Stimulated activated CD8-positive, alpha-beta memory T cell treated with anti-CD3 and anti-CD28 coated beads, Interleukin-12 subunit alpha, Interleukin-12 subunit beta, amount 100 ng/mL, for 24 hours (primary cell): ENCODE data around the gene ACSF3.
"Not testable (repeated sequence)": the region's sequence is repeated elsewhere in the genome, so short reads cannot be mapped to it uniquely, and the experiment has no call there.

ENCODE experiments used
- DNase-seq: peaks from one replicate; pipeline ENCODE4 v3.0.0-alpha.2; 2020; ENCODE audit errors: extremely low read depth

ACSF3 gene

DNA sequence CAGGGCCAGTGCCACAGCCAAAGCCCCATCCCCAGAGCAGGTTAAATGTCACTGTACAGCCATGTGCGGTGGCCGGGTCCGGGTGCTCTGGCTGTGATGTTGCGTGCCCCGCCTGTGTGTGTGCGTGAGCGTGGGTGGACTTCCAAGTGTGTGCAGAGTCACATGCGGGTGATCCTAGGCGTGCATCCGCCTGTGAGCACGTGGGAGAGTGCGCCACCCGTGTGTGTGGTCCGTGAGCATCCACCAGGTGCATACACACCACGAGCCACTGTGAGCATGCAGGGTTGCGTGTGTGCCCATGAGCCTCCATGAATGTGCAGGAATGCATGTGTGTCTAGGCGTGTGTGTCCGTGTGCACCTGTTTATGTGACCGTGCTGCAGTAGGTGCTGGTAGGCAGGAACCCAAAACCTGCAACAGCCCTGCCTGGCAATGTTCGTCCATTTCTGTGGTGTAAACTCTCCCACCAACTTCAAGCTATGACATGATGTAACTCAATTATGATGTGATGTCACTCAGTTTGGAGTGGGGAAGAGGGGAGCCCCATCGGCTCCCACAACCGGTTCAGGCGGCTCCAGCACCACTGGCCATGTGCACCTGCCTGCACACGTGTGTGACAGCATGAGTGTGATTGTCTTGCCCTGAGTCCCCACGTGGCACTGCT is 37.6 kb upstream of the ACSF3 start:
- DNase-seq, result no peak

- no peak for DNase-seq
These were observed 37.1 kb upstream of the ACSF3 start for GRCh38 chr16:89056592-89056991.

DNA sequence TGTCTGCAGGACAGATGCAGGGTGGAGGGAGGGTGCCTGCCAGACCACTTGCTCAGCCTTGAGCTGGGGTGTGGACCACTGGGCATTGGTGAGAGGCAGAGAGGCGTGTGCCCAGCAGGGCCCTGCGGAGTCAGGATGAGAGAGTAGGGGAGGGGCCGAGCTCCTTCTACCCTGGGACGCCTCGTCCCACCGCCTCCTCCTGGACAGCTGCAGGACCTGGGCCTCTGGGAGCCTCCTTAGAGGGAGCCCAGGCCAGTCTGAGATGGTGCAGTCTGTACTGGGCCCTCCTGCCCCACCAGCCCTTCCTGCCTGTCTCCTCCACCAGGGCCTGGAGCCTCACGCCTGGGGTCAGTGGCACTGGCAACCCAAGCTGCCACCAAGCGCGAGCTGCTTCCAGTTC is 35.9 kb upstream of the ACSF3 start:
- DNase-seq, result no peak

- DNase-seq, result no peak
These were observed 34.8 kb upstream of the ACSF3 start for GRCh38 chr16:89058812-89059211.

GRCh38 chr16:89060207-89060794 is 33.4 kb upstream of the ACSF3 start:
- no peak for DNase-seq

DNA sequence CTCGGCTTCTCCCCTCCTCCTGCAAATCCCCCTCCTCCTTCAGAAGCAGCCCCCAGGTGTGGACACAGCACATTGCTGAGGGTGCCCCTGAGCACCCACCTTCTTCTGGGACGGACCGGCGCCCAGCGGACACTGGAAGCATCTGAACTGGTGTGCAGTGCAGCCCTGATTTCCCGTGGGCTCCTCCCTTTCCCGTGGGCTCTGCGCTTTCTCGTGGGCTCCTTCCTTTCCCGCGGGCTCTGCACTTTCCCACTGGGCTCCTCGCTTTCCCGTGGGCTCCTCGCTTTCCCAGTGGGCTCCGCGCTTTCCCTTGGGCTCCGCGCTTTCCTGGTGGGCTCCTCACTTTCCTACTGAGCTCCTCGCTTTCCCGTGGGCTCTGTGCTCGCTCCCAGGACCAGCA is 32.6 kb upstream of the ACSF3 start:
- no peak for DNase-seq

DNA sequence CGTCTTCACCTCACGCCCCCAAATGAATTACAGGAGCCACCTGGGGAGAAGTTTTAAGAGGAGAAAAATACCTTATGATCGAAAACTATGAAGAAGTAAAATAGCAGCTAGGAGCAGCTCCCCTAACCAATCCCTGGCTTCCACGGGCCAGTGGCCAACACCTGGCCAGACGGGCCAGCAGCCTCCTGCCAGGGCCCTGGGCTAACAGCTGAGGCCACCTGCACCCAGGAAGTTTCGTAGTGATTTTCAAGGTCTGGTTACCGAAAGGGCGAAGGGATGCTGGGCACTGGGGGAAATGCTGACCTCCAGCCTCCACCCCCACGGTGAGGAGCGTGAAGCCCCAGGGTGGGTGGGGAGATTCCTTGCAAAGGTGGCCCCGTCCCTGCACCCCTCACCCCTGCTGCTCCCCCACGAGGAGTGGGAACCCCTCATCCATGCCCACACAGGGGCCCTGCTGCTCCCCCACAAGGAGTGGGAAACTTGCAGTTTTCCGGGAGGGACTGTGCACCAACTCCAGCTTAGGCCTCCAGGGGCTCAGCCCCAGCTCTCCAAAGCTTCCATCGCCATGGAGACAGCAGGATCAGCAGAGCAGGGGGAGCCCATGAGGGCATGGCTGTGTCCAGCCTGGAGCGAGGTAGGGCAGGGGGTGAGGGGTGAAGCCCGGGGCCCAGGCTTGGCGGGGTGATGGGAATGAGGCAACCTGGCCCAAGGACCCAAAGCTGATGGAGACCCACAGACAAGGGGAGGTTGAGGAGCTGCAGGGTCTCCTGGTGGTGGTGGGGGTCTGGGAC is 31.9 kb upstream of the ACSF3 start:
- DNase-seq, result no peak

DNA sequence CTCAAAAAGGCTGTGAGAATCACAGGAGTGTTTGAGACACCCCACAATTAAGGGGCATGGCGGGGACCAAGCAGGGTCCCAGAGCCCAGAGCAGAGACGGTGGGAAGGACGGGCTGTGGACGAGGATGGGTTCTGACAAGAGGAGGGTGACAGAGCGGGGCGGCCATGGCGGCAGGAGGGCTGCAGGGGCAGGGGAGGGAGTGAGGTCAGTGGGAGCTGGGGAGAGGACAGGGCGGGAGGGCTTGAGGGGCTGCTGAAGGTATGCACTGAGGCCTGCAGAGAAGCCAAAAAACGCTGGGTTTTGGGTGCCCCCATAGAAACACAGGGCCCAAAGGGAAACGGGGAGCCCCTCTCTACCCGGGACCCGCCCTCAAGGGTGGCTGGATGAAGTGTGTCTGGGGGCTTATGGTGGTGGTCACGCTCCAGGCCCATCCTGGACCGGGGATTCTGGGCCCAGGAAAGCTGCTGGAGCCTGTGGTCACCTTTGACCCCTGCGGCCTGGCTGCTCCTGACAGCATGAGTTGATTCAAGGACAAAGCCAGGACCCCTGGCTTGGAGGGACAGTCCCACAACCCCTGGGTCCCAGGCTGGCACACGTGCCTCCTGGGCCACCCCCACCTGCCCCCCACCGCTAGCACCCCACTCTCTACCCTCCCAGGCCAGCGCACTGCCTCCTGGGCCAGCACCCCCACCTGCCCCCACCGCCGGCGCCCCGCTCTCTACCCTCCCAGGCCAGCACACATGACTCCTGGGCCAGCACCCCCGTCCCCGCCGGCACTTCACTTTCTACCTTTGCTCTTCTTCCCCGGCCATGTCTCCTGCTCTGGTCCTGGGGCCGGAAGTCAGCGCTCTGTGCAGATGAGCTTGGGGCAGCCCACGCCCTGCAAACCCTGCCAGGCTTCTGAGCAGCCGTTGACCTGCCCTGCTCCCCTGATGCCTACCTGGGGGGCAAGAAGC is 31.0 kb upstream of the ACSF3 start:
- no peak for DNase-seq

DNA sequence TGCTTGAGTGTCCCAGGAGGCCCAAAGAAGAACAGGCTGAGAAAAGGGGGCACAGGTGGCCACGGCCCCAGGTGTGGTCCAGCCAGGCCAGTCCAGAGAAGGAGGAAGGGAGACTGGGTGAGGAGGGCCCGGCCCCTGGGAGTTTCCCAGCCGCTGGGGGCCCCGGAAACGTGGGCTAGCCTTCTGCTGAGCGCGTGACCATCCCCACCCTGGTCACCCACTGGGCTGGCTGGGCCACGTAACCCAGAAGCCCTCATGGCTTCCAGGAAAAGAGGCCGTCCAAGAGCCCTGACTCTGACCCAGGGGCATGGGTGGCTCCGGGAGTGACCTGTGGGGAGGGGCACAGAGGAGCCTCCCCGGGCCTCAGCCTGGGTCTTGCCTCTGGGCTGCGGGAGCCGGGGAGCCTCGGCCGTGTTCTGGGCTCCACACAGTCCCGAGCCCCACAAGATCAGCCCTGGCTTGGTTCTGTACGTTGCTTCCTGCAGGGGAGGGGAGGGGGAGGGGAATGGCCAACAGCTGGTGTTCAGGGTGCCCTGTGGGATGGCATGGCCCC is 29.8 kb upstream of the ACSF3 start:
- DNase-seq, result no peak

GRCh38 chr16:89064606-89065457 is 28.8 kb upstream of the ACSF3 start:
- DNase-seq, result no peak

DNA sequence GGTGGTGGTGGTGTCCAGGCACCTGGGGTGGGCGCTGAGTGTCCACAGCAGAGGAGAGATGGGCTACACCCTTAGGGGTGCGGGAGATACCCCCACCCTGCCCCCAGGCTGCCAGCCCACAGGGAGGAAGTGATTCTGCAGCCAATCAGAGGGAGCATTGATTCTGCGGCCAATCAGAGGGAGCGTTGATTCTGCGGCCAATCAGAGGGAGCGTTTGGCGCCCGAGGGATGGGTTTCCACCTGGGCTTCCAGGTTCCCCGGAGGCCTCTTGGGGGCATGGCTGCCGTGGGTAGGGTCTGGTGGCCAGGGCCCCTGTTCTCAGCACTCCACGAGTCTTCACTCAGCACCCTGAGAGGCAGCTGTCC is 28.2 kb upstream of the ACSF3 start:
- no peak for DNase-seq

GRCh38 chr16:89066721-89067120 is 26.9 kb upstream of the ACSF3 start:
- no peak for DNase-seq

DNA sequence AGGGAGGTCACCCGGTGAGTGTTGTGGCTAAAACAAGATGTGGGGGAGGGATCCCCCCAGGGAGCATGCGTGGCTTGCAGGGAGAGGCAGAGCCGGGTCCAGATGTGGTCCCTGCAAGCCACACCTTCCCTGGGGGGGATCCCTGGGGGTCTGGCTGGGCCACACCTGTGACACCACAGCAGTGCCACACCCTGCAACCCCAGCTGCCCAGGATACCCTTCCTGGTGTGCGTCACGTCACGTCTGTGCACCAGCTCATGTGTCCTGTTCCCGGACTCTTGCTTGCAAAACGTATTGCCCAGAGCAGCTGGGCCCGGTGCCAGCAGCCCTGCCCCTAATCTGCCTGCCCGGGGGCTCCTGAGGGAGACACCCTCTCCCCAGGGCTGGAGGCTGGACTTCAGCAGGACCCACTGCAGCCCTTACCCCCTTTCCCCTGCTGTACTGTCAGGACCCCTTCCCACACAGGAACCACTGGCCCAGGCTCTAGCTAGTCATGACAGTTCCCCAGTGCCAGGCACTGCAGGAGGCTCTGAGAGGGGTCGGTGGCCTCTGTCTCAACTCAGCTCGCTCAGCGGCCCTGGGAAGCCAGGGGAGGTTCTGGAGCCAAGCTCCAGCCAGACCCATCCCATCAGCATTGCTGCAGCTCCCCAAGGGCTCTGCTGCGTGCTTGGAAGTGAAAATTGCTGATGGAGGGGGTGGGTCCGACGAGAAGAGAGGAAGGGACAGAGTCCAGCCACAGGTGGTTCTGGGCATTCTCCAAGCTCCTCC is 25.8 kb upstream of the ACSF3 start:
- DNase-seq, result no peak

DNA sequence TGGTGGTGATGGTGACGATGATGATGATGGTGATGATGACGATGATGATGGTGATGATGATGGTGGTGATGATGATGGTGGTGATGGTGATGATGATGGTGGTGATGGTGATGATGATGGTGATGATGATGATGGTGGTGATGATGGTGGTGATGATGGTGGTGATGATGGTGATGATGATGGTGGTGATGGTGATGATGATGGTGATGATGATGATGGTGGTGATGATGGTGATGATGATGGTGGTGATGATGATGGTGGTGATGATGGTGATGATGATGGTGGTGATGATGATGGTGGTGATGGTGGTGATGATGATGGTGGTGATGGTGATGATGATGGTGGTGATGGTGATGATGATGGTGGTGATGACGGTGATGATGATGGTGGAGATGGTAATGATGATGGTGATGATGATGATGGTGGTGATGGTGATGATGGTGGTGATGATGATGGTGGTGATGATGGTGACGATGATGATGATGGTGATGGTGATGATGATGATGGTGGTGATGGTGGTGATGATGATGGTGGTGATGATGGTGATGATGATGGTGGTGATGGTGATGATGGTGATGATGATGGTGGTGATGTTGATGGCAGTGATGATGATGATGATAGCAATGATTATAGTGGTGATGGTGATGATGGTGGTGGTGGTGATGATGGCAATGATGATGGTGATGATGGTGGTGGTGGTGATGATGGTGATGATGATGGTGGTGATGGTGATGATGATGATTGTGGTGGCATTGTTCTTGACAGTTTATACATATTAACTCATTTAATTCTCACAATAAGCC is 24.6 kb upstream of the ACSF3 start:
- not testable (repeated sequence) for DNase-seq

DNA sequence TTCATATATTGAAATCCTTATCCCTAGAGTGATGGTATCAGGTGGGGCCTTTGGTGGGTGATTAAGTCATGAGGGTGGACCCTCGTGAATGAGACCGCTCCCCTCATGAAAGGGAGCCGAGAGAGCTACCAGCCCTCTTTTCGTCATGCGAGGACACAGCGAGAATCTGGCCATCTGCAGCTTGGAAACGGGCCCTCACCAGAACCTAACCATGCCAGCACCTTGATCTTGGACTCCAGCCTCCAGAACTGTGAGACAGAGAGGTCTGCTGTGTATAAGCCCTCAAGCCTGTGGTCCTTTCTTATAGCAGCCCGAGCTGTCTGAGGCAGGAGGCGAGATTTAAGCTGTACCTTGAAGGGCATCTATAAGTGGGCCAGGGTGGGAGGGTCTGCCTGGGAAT is 23.7 kb upstream of the ACSF3 start:
- no peak for DNase-seq

GRCh38 chr16:89070590-89070989 is 23.1 kb upstream of the ACSF3 start:
- DNase-seq, result no peak

DNA sequence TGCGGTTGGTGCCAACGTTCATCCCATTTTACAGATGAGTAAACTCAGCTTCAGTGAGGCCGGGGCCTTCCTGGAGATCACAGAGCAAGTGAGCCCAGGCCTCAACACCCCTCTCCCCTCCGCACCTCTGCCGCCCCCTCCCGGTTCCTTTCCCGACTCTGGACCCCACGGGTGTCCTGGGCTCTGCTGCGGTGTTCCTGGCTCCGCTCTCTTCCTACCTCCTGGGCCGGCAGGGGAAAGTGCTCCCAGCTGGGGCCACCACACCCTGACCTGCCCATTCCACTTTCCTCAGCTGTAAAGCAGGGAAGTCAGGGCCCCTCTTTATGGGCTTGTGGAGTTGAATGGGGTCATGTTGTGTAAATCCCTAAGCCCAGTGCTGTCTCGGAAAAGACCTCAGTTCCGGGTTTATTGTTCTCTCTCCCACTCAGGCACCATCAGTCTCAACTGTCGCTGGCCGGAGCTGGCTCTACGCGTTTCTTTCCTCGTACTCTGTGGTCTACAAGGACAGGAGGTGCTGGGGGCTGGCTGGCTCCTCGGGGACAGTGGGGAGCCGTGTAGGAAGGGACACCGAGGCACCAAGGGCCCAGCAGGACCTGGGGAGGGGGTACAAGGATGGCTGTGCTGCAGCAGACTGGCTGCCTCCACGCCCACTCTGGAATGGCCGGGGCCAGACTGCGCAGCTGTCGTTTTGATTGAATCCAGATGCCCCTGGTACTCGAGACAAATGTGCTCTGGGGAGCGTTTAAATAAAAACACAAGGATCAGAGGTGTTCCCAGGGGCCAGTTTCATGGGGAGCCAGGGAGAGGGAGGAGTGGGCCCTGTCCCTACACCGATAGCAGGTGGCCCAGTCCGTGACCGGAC is 21.7 kb upstream of the ACSF3 start:
- no peak for DNase-seq

DNA sequence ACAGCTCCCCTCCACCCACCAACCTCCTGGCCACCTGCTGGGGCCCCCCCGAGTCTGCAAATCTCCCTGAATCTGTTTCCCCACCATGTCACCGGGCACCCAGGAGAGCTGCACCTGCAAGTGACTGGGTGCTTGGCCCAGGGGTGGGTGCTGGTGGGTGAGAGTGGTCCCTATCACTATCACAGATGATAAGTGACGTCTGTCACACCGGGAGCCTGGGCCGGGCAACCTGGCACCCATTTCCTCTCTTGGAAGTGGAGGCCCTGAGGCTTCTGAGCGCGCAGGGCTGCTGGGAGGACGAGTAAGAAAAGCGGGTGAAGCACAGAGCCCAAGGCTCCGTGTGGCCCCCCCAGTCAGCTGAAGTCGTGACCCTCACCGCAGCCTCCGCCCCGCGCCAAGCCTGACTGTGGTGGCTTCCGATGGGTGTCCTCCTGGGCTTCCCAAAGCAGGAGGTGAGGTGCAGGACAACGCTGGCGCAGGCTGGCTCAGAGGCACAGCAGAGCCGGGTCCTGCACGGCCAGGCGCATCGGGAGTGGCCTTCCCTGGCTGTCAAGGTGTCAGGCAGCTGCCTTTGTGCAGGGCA is 21.0 kb upstream of the ACSF3 start:
- DNase-seq, result no peak
